Uterus (tissue), 4 donors: ENCODE measurements around the gene FSIP1. TPM values are rescaled to one million over a fixed set of nuclear protein-coding genes. Genes with fewer than 3 reads are reported as not detected.

Experiments
- DNase-seq, 2 donors: peaks; one replicate each; pipeline ENCODE4 v3.0.0-alpha.2; 2019 to 2020
- H3K27ac ChIP-seq, 2 donors: fragments of 200-600 bp; sonication (generic); 1 replicate in 1 of 2; 2 replicates in 1 of 2; pipeline ENCODE4 v1.5.1; 2016 to 2018
- H3K27me3 ChIP-seq, 2 donors: fragments of 200-600 bp; sonication (generic); one replicate each; pipeline ENCODE4 v1.5.1; 2018 to 2019; ENCODE audit warnings: control low read depth in 1 of 2
- H3K36me3 ChIP-seq, 2 donors: fragments of 200-600 bp; sonication (generic); one replicate each; pipeline ENCODE4 v1.5.1; 2019; ENCODE audit warnings: control low read depth in 1 of 2
- H3K4me1 ChIP-seq, 2 donors: fragments of 200-600 bp; sonication (generic); one replicate each; pipeline ENCODE4 v1.5.1; 2018 to 2019; ENCODE audit warnings: control low read depth in 1 of 2
- H3K4me3 ChIP-seq, 2 donors: fragments of 200-600 bp; sonication (generic); 1 replicate in 1 of 2; 2 replicates in 1 of 2; pipeline ENCODE4 v1.5.1; 2018 to 2019; ENCODE audit warnings: mild to moderate bottlenecking in 1 of 2
- H3K9me3 ChIP-seq, 2 donors: fragments of 200-600 bp; sonication (generic); one replicate each; pipeline ENCODE4 v1.5.1; 2019; ENCODE audit warnings: control low read depth in 1 of 2
- CTCF ChIP-seq, 4 experiments: fragments of 200-600 bp in 2 of 4; fragments of 450-650 bp in 2 of 4; sonication (generic) in 2 of 4; IDR thresholded peaks; one replicate each; pipeline ENCODE4 v1.5.1; 2016 to 2019; ENCODE audit warnings: antibody characterized with exemption in 4 of 4, mild to moderate bottlenecking in 2 of 4, moderate library complexity in 1 of 4
- POLR2A ChIP-seq, 2 donors: fragments of 450-650 bp; IDR thresholded peaks; one replicate each; pipeline ENCODE4 v1.6.1; 2016; ENCODE audit warnings: antibody characterized with exemption in 2 of 2, mild to moderate bottlenecking in 1 of 2, moderate library complexity in 1 of 2
- intact Hi-C: fragments of 100-400 bp; cut with DNase I; formaldehyde crosslinking; loops from one replicate; pipeline ENCODE4 v1.15.1; 2023; ENCODE audit warnings: low total_unique reads
- total RNA-seq, 4 donors: library from RNA; depleted of rRNA in 3 of 4; stranded (reverse); fragments of >200 nt in 3 of 4; gene quantifications; one replicate each; pipeline versions ENCODE4 v1.1.0 to v1.2.4, GENCODE V29; 2014 to 2023
- donor health status: DM: yes; HTN: yes; CAD: no.

The FSIP1 gene
- total RNA-seq, 4 donors from 2014 or later: 0.77 to 4.3 (median 2.6) TPM

GRCh38 chr15:39582286-39582976 is 200.2 kb downstream of the FSIP1 start:
- Histone ChIP-seq H3K4me3 (peak overlapping the region; percentile 90 to 91), H3K4me1 (peaks cover 6 to 11% of the 10 kb centered on the region in 2 donors), H3K27ac (peak overlapping the region; percentile 98), H3K9me3 (no peaks in the 10 kb centered on the region), H3K36me3 (no peaks in the 10 kb centered on the region), H3K27me3 (no peaks in the 10 kb centered on the region)
- DNase-seq: peak; percentile 57 to 64
- no peak for TF ChIP-seq CTCF (IDR thresholded peaks at IDR 0.05)
- intact Hi-C loops: loop anchor here (5.0 kb wide), 2 partner anchors 410 to 765 kb away; no protein-coding TSS in a partner anchor

- Histone ChIP-seq H3K4me3 (peak overlapping the region; percentile 90 to 91), H3K27me3 (no peaks in the 10 kb centered on the region), H3K4me1 (peaks cover 6 to 11% of the 10 kb centered on the region in 2 donors), H3K9me3 (no peaks in the 10 kb centered on the region), H3K27ac (peak overlapping the region; percentile 98), H3K36me3 (no peaks in the 10 kb centered on the region)
- peak; percentile 64 to 70 for DNase-seq
- intact Hi-C loops: loop anchor here (5.0 kb wide), 2 partner anchors 410 to 765 kb away; no protein-coding TSS in a partner anchor
- TF ChIP-seq CTCF (IDR thresholded peaks at IDR 0.05) (peak; percentile 28 to 56 (median 48)), POLR2A (IDR thresholded peaks at IDR 0.05) (no peak)
Observed at GRCh38 chr15:39581793-39582285, 200.8 kb downstream of the FSIP1 start.

- Histone ChIP-seq H3K9me3 (no peaks in the 10 kb centered on the region), H3K27me3 (no peaks in the 10 kb centered on the region), H3K4me1 (peaks cover 6 to 11% of the 10 kb centered on the region in 2 donors), H3K27ac (peak overlapping the region; percentile 98), H3K4me3 (peak overlapping the region; percentile 90 to 91), H3K36me3 (no peaks in the 10 kb centered on the region)
- no peak for DNase-seq
- TF ChIP-seq POLR2A (IDR thresholded peaks at IDR 0.05) (no peak), CTCF (IDR thresholded peaks at IDR 0.05) (no peak)
- intact Hi-C loops: loop anchor here (5.0 kb wide), 2 partner anchors 409 to 764 kb away; no protein-coding TSS in a partner anchor
Observed at GRCh38 chr15:39581242-39581792, 201.3 kb downstream of the FSIP1 start.

- Histone ChIP-seq H3K27ac (peak within 1 kb of the TSS; percentile 98), H3K36me3 (no peaks in the 10 kb centered on the region), H3K4me1 (peaks cover 6 to 11% of the 10 kb centered on the region in 2 donors), H3K9me3 (no peaks in the 10 kb centered on the region), H3K4me3 (peak within 1 kb of the TSS; percentile 90 to 91), H3K27me3 (no peaks in the 10 kb centered on the region)
- peak; percentile 94 to 95 for DNase-seq
- intact Hi-C loops: loop anchor here (5.0 kb wide), 2 partner anchors 408 to 763 kb away; no protein-coding TSS in a partner anchor
- no peak for TF ChIP-seq CTCF (IDR thresholded peaks at IDR 0.05)
- peak; percentile 82 to 97 for TF ChIP-seq POLR2A (IDR thresholded peaks at IDR 0.05)
Observed at GRCh38 chr15:39580485-39581241, 202.0 kb downstream of the FSIP1 start, which contains the start of gene THBS1. THBS1 (plus strand) TSS chr15:39581079; CDS start chr15:39581858, 779 bp downstream.
